HL-60 (cell line): Measurements from ENCODE around the gene TFF2.

Source experiments
- POLR2AphosphoS5 ChIP-seq: IDR thresholded peaks from 2 replicates; pipeline ENCODE4 v1.6.1; 2012; ENCODE audit warnings: low read depth
- TF ChIP-seq, protein P1 (sequence below): IDR thresholded peaks from one replicate; pipeline ENCODE4 v1.5.1; 2011; ENCODE audit warnings: low read length, control low read depth, inconsistent platforms; ENCODE audit not compliant: insufficient read depth
- TF ChIP-seq, protein P2 (sequence below): IDR thresholded peaks from 2 replicates; pipeline ENCODE4 v1.6.1; 2012; ENCODE audit warnings: low read depth; ENCODE audit not compliant: insufficient replicate concordance

- TF ChIP-seq, protein P1, sequence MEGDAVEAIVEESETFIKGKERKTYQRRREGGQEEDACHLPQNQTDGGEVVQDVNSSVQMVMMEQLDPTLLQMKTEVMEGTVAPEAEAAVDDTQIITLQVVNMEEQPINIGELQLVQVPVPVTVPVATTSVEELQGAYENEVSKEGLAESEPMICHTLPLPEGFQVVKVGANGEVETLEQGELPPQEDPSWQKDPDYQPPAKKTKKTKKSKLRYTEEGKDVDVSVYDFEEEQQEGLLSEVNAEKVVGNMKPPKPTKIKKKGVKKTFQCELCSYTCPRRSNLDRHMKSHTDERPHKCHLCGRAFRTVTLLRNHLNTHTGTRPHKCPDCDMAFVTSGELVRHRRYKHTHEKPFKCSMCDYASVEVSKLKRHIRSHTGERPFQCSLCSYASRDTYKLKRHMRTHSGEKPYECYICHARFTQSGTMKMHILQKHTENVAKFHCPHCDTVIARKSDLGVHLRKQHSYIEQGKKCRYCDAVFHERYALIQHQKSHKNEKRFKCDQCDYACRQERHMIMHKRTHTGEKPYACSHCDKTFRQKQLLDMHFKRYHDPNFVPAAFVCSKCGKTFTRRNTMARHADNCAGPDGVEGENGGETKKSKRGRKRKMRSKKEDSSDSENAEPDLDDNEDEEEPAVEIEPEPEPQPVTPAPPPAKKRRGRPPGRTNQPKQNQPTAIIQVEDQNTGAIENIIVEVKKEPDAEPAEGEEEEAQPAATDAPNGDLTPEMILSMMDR: no peak
- TF ChIP-seq POLR2AphosphoS5: no peak
- TF ChIP-seq, protein P2, sequence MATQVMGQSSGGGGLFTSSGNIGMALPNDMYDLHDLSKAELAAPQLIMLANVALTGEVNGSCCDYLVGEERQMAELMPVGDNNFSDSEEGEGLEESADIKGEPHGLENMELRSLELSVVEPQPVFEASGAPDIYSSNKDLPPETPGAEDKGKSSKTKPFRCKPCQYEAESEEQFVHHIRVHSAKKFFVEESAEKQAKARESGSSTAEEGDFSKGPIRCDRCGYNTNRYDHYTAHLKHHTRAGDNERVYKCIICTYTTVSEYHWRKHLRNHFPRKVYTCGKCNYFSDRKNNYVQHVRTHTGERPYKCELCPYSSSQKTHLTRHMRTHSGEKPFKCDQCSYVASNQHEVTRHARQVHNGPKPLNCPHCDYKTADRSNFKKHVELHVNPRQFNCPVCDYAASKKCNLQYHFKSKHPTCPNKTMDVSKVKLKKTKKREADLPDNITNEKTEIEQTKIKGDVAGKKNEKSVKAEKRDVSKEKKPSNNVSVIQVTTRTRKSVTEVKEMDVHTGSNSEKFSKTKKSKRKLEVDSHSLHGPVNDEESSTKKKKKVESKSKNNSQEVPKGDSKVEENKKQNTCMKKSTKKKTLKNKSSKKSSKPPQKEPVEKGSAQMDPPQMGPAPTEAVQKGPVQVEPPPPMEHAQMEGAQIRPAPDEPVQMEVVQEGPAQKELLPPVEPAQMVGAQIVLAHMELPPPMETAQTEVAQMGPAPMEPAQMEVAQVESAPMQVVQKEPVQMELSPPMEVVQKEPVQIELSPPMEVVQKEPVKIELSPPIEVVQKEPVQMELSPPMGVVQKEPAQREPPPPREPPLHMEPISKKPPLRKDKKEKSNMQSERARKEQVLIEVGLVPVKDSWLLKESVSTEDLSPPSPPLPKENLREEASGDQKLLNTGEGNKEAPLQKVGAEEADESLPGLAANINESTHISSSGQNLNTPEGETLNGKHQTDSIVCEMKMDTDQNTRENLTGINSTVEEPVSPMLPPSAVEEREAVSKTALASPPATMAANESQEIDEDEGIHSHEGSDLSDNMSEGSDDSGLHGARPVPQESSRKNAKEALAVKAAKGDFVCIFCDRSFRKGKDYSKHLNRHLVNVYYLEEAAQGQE: no peak
These were observed 3.8 kb downstream of the TFF2 start for GRCh38 chr21:42346866-42347600.
